ENCODE measurements around the gene EYS. TPM values are rescaled to one million over a fixed set of nuclear protein-coding genes. Genes with fewer than 3 reads are reported as not detected.

Gene EYS
- polyA plus RNA-seq, 1 of the 3 experiments (the other 2 are of a cell fraction): 0.05 TPM

DNA sequence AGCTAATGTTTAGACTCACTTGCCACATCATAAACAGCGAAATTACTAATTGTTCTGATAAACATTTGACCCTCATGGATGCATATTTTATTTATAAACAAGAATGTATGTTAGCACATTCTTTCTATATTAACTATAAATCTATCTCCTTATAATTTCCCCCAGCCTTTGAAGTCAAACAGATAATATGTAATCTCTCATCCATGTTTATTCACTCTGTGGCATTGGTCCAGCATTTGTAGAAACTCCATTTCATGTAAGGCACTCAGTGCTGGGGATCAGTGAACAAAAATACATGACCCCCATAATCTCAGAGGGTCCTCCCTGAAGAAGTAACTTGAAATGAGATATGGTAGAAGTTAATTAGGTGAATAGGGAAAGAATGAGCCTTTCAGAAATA, 856.9 kb downstream of the EYS start:
- Histone ChIP-seq H3K4me2 (no peak overlapping the region), H3K9ac (no peak overlapping the region), H2AFZ (ENCODE audit: low read depth) (no peak overlapping the region), H3K79me2 (ENCODE audit: insufficient read depth) (no peaks in the 10 kb centered on the region), H3K4me3 (ENCODE audit: low read depth in 2 of 2, low read length in 1 of 2) (no peak overlapping the region), H3K27me3 (ENCODE audit: insufficient read depth) (no peaks in the 10 kb centered on the region), H3K9me3 (no peaks in the 10 kb centered on the region), H3K36me3 (replicated peaks in 1 of 2; ENCODE audit: control insufficient read depth in 1 of 2, insufficient read depth in 2 of 2, low read length in 1 of 2) (no peaks in the 10 kb centered on the region), H3F3A (replicated peaks; ENCODE audit: insufficient read depth) (no peaks in the 10 kb centered on the region), H4K20me1 (ENCODE audit: insufficient read depth) (no peaks in the 10 kb centered on the region), H3K9me2 (no peaks in the 10 kb centered on the region), H3K4me1 (ENCODE audit: control insufficient read depth in 1 of 2, insufficient read depth in 2 of 2, low read depth in 1 of 2, low read length in 1 of 2) (no peaks in the 10 kb centered on the region), H3K27ac (ENCODE audit: low read depth in 2 of 2, low read length in 1 of 2) (no peak overlapping the region)
- WGBS (ENCODE audit: low lambda C conversion rate): 20% methylated on average over 1 of the region's 1 CpG
- CTCF ChIA-PET: no interaction called here
- TF ChIP-seq TEAD4 (IDR thresholded peaks at IDR 0.05; ENCODE audit: borderline replicate concordance, insufficient read depth): no peak
- no peak for DNase-seq
- POLR2A ChIA-PET: no interaction called here

DNA sequence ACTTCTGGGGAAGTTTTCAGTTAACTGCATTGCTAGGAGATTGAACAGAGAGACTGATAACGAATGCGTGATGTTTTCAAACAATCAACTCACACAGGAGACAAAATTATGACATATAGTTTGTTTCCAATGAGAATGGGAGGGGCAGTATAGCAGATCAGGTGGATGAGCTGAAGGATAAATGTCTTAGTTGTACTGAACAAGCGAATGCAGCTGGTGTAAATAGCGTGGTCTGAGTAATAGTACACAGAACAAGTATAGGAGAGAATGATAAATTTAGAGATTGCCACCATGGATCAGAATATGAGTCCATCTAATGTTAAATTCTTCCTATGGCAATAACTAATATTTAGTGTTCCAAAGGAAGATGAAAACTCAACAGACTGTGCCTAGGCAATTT, 858.6 kb downstream of the EYS start:
- DNase-seq: no peak

More for the DNA sequence above, 858.6 kb downstream of the EYS start:
- Histone ChIP-seq H3K9ac (no peak overlapping the region), H4K20me1 (ENCODE audit: insufficient read depth) (no peaks in the 10 kb centered on the region), H3K4me3 (ENCODE audit: low read depth in 2 of 2, low read length in 1 of 2) (no peak overlapping the region), H3K9me3 (no peaks in the 10 kb centered on the region), H3K36me3 (replicated peaks in 1 of 2; ENCODE audit: control insufficient read depth in 1 of 2, insufficient read depth in 2 of 2, low read length in 1 of 2) (no peaks in the 10 kb centered on the region), H3K79me2 (ENCODE audit: insufficient read depth) (no peaks in the 10 kb centered on the region), H3F3A (replicated peaks; ENCODE audit: insufficient read depth) (no peaks in the 10 kb centered on the region), H3K9me2 (no peaks in the 10 kb centered on the region), H3K4me1 (ENCODE audit: control insufficient read depth in 1 of 2, insufficient read depth in 2 of 2, low read depth in 1 of 2, low read length in 1 of 2) (no peaks in the 10 kb centered on the region), H3K27ac (ENCODE audit: low read depth in 2 of 2, low read length in 1 of 2) (no peak overlapping the region), H2AFZ (ENCODE audit: low read depth) (no peak overlapping the region), H3K4me2 (no peak overlapping the region), H3K27me3 (ENCODE audit: insufficient read depth) (no peaks in the 10 kb centered on the region)
- POLR2A ChIA-PET: no interaction called here
- no peak for TF ChIP-seq RCOR1 (IDR thresholded peaks at IDR 0.05; ENCODE audit: low read length)
- no peak for TF ChIP-seq EZH2phosphoT487 (IDR thresholded peaks at IDR 0.05; ENCODE audit: borderline replicate concordance, low read depth)
- TF ChIP-seq FOSL2 (IDR thresholded peaks at IDR 0.05; ENCODE audit: borderline replicate concordance, low read depth): no peak
- TF ChIP-seq TEAD4 (IDR thresholded peaks at IDR 0.05; ENCODE audit: borderline replicate concordance, insufficient read depth): no peak
- TF ChIP-seq RFX5 (IDR thresholded peaks at IDR 0.05; ENCODE audit: low read length): no peak
- no peak for TF ChIP-seq POLR2AphosphoS5 (IDR thresholded peaks at IDR 0.05; ENCODE audit: low read depth, low read length)
- TF ChIP-seq, protein P1, sequence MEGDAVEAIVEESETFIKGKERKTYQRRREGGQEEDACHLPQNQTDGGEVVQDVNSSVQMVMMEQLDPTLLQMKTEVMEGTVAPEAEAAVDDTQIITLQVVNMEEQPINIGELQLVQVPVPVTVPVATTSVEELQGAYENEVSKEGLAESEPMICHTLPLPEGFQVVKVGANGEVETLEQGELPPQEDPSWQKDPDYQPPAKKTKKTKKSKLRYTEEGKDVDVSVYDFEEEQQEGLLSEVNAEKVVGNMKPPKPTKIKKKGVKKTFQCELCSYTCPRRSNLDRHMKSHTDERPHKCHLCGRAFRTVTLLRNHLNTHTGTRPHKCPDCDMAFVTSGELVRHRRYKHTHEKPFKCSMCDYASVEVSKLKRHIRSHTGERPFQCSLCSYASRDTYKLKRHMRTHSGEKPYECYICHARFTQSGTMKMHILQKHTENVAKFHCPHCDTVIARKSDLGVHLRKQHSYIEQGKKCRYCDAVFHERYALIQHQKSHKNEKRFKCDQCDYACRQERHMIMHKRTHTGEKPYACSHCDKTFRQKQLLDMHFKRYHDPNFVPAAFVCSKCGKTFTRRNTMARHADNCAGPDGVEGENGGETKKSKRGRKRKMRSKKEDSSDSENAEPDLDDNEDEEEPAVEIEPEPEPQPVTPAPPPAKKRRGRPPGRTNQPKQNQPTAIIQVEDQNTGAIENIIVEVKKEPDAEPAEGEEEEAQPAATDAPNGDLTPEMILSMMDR (IDR thresholded peaks at IDR 0.05): no peak
- TF ChIP-seq GABPA (IDR thresholded peaks at IDR 0.05; ENCODE audit: low read depth): no peak
- TF ChIP-seq, protein P2, sequence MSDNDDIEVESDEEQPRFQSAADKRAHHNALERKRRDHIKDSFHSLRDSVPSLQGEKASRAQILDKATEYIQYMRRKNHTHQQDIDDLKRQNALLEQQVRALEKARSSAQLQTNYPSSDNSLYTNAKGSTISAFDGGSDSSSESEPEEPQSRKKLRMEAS (IDR thresholded peaks at IDR 0.05; ENCODE audit: low read depth): no peak
- no peak for TF ChIP-seq MXI1 (IDR thresholded peaks at IDR 0.05; ENCODE audit: low read depth, low read length)
- no peak for TF ChIP-seq MEF2A (IDR thresholded peaks at IDR 0.05; ENCODE audit: borderline replicate concordance, low read depth)
- no peak for TF ChIP-seq NRF1 (IDR thresholded peaks at IDR 0.05; ENCODE audit: low read depth, low read length)
- TF ChIP-seq TCF12 (IDR thresholded peaks at IDR 0.05): no peak
- TF ChIP-seq TAF1 (IDR thresholded peaks at IDR 0.05; ENCODE audit: borderline replicate concordance, low read depth, low read length): no peak
- no peak for TF ChIP-seq SIN3A (IDR thresholded peaks at IDR 0.05; ENCODE audit: borderline replicate concordance, low read depth, low read length)
- no peak for TF ChIP-seq FOXJ3 (CRISPR knock-in tag; IDR thresholded peaks at IDR 0.05)
- TF ChIP-seq, protein P3, sequence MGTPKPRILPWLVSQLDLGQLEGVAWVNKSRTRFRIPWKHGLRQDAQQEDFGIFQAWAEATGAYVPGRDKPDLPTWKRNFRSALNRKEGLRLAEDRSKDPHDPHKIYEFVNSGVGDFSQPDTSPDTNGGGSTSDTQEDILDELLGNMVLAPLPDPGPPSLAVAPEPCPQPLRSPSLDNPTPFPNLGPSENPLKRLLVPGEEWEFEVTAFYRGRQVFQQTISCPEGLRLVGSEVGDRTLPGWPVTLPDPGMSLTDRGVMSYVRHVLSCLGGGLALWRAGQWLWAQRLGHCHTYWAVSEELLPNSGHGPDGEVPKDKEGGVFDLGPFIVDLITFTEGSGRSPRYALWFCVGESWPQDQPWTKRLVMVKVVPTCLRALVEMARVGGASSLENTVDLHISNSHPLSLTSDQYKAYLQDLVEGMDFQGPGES (IDR thresholded peaks at IDR 0.05; ENCODE audit: low read depth, low read length): no peak
- no peak for TF ChIP-seq RXRA (IDR thresholded peaks at IDR 0.05; ENCODE audit: borderline replicate concordance, low read depth)
- CTCF ChIA-PET: no interaction called here
- WGBS (ENCODE audit: low lambda C conversion rate): 56% methylated on average over 4 of the region's 4 CpGs

All from SK-N-SH (cell line).